ENCODE measurements around the gene CNTNAP4. TPM values are rescaled to one million over a fixed set of nuclear protein-coding genes. Genes with fewer than 3 reads are reported as not detected.

Gene CNTNAP4
- total and polyA plus RNA-seq, 2 of the 8 experiments (the other 6 are each of a cell fraction or from before 2014, with no cell fraction given): not detected

DNA sequence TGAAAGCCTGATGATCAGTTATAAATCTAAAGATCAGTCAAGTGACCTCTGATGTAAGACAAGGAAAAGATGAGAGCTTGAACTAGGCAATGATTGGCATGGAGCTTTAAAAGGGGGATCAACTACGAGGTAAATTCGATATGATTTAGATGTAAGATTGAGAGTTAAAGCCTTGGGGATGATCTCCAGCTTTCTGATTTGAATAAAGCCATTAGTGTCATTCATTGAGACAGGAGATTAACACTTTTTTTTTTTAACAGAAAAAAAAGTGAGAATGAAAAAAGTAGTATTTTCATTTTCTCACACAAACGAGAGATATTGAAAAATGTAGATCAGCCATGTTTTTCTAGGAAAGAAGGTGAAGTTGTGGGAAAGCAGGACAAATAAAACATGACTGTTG lies 225.4 kb downstream of the CNTNAP4 start:
- Histone ChIP-seq H3K4me2 (ENCODE audit: insufficient read depth in 1 of 2, low read depth in 2 of 2, low read length in 2 of 2) (no peak overlapping the region), H3K4me1 (replicated peaks in 1 of 4; ENCODE audit: control insufficient read depth in 3 of 4, insufficient read depth in 4 of 4, low read length in 3 of 4) (no peaks in the 10 kb centered on the region), H3K4me3 (ENCODE audit: extremely low read depth in 1 of 4, insufficient read depth in 2 of 4, low read depth in 3 of 4, low read length in 4 of 4) (no peak overlapping the region), H3K23ac (ENCODE audit: insufficient read length) (no peak overlapping the region), H2BK15ac (ENCODE audit: low read length) (no peak overlapping the region), H4K8ac (ENCODE audit: extremely low read depth, insufficient read depth, low read length) (no peak overlapping the region), H3K18ac (ENCODE audit: extremely low read depth, low read length) (no peak overlapping the region), H2BK12ac (ENCODE audit: low read depth, low read length) (no peak overlapping the region), H2BK20ac (ENCODE audit: low read length) (no peak overlapping the region), H3K14ac (ENCODE audit: insufficient read length) (no peak overlapping the region), H2BK120ac (replicated peaks; ENCODE audit: low read depth, low read length) (no peak overlapping the region), H4K5ac (ENCODE audit: insufficient read length, low read depth, low read length) (no peak overlapping the region), H4K91ac (replicated peaks; ENCODE audit: insufficient read length, low read length) (no peak overlapping the region), H3K79me1 (ENCODE audit: low read depth, low read length) (no peaks in the 10 kb centered on the region), H3K56ac (replicated peaks; ENCODE audit: insufficient read length, low read depth, low read length) (no peak overlapping the region), H2BK5ac (ENCODE audit: low read depth, low read length) (no peak overlapping the region), H3K79me2 (ENCODE audit: control insufficient read depth in 1 of 2, insufficient read depth in 2 of 2, low read length in 2 of 2) (no peaks in the 10 kb centered on the region), H3K27ac (ENCODE audit: low read depth, low read length) (no peak overlapping the region), H3K23me2 (ENCODE audit: low read depth, low read length) (no peaks in the 10 kb centered on the region), H3K9me3 (ENCODE audit: insufficient read depth in 2 of 2, low read depth in 1 of 2, low read length in 1 of 2) (no peaks in the 10 kb centered on the region), H3K27me3 (replicated peaks in 1 of 4; ENCODE audit: control insufficient read depth in 3 of 4, extremely low read depth in 1 of 4, insufficient read depth in 3 of 4, low read length in 3 of 4) (peaks cover 0 to 1% (median 0%) of the 10 kb centered on the region in 4 experiments; a peak in 1 of 7 replicates), H3K4ac (replicated peaks; ENCODE audit: insufficient read length, low read depth, low read length) (no peak overlapping the region), H2AK5ac (ENCODE audit: low read depth, low read length) (no peak overlapping the region), H3K9ac (replicated peaks in 1 of 4; ENCODE audit: extremely low read depth in 1 of 4, low read depth in 3 of 4, low read length in 3 of 4) (no peak overlapping the region), H2AFZ (ENCODE audit: low read length) (no peak overlapping the region), H4K20me1 (replicated peaks in 1 of 2; ENCODE audit: control insufficient read depth in 1 of 2, insufficient read depth in 2 of 2, low read length in 2 of 2) (no peaks in the 10 kb centered on the region), H3K36me3 (ENCODE audit: control insufficient read depth in 2 of 4, insufficient read depth in 4 of 4, low read length in 3 of 4) (no peaks in the 10 kb centered on the region)
- POLR2A ChIA-PET (ENCODE audit: partially characterized antibody): interaction anchor here (0.7 kb wide), 1 partner anchor 581 kb away, joined by 3 read pairs; no protein-coding TSS in a partner anchor
- CTCF ChIA-PET (ENCODE audit: partially characterized antibody): no interaction called here
- no peak for FAIRE-seq
- 83% methylated on average over 3 of the region's 3 CpGs; no CpG with 5 or more reads in 1 of the 2 experiments for WGBS, 2 experiments (ENCODE audit: extremely low coverage in 1 of 2, insufficient coverage in 1 of 2, insufficient read length in 1 of 2, insufficient replicate concordance in 2 of 2, low coverage in 1 of 2, low lambda C conversion rate in 2 of 2, missing lambda C conversion rate in 1 of 2)
- no peak for DNase-seq (ENCODE audit: low read depth in 1 of 2, low spot score in 2 of 2)
- no peak for TF ChIP-seq RNF2 (IDR thresholded peaks at IDR 0.05; ENCODE audit: borderline replicate concordance, low read depth, low read length, missing control alignments, poor library complexity, severe bottlenecking)
- TF ChIP-seq GABPA (IDR thresholded peaks at IDR 0.05; ENCODE audit: borderline replicate concordance, insufficient read depth, low read length): no peak
- TF ChIP-seq BCL11A (IDR thresholded peaks at IDR 0.05; ENCODE audit: low read depth in 2 of 2, low read length in 2 of 2): no peak
- TF ChIP-seq CHD2 (IDR thresholded peaks at IDR 0.05; ENCODE audit: low read length): no peak
- TF ChIP-seq, protein P1, sequence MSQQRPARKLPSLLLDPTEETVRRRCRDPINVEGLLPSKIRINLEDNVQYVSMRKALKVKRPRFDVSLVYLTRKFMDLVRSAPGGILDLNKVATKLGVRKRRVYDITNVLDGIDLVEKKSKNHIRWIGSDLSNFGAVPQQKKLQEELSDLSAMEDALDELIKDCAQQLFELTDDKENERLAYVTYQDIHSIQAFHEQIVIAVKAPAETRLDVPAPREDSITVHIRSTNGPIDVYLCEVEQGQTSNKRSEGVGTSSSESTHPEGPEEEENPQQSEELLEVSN (IDR thresholded peaks at IDR 0.05): no peak
- TF ChIP-seq RBBP5 (IDR thresholded peaks at IDR 0.05; ENCODE audit: borderline replicate concordance, low read depth, low read length): no peak
- TF ChIP-seq, protein P2, sequence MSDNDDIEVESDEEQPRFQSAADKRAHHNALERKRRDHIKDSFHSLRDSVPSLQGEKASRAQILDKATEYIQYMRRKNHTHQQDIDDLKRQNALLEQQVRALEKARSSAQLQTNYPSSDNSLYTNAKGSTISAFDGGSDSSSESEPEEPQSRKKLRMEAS (IDR thresholded peaks at IDR 0.05): no peak
- TF ChIP-seq, protein P3, sequence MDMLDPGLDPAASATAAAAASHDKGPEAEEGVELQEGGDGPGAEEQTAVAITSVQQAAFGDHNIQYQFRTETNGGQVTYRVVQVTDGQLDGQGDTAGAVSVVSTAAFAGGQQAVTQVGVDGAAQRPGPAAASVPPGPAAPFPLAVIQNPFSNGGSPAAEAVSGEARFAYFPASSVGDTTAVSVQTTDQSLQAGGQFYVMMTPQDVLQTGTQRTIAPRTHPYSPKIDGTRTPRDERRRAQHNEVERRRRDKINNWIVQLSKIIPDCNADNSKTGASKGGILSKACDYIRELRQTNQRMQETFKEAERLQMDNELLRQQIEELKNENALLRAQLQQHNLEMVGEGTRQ (IDR thresholded peaks at IDR 0.05; ENCODE audit: low read length): no peak
- TF ChIP-seq TCF12 (IDR thresholded peaks at IDR 0.05; ENCODE audit: low read depth, low read length): no peak
- no peak for TF ChIP-seq RXRA (IDR thresholded peaks at IDR 0.05; ENCODE audit: insufficient read depth, low read depth, low read length)
- TF ChIP-seq SUZ12 (IDR thresholded peaks at IDR 0.05; ENCODE audit: low read length): no peak
- no peak for TF ChIP-seq POLR2AphosphoS5 (IDR thresholded peaks at IDR 0.05; ENCODE audit: low read depth, low read length)
